Measurements from ENCODE around the gene PYURF. TPM values are rescaled to one million over a fixed set of nuclear protein-coding genes. Genes with fewer than 3 reads are reported as not detected.

Gene PYURF
- total RNA-seq, 1 donor from 2014 or later: 57.6 TPM

- peaks cover 7% of the 10 kb centered on the region for H3K4me1 ChIP-seq
- no peaks in the 10 kb centered on the region for H3K27me3 ChIP-seq (ENCODE audit: low read depth)
- DNase-seq (no peak), ATAC-seq (no peak)
- intact Hi-C loops (cut with DNase I): loop anchor here (5.0 kb wide), 1 partner anchor 120 kb away; no protein-coding TSS in a partner anchor
- H3K36me3 ChIP-seq: no peaks in the 10 kb centered on the region
- no peak overlapping the region for H3K27ac ChIP-seq
- no peaks in the 10 kb centered on the region for H3K9me3 ChIP-seq
- H3K4me3 ChIP-seq: no peak overlapping the region
- TF ChIP-seq CTCF (IDR thresholded peaks at IDR 0.05): no peak
Measured at GRCh38 chr4:88537709-88538108, 14.1 kb upstream of the PYURF start.

GRCh38 chr4:88535090-88535755 lies 11.6 kb upstream of the PYURF start:
- Histone ChIP-seq H3K27me3 (ENCODE audit: low read depth) (no peaks in the 10 kb centered on the region), H3K27ac (no peak overlapping the region)
- intact Hi-C loops (cut with DNase I): loop anchor here (5.0 kb wide), 1 partner anchor 122 kb away; no protein-coding TSS in a partner anchor

GRCh38 chr4:88533937-88534750 lies 10.6 kb upstream of the PYURF start:
- no peak for DNase-seq
- no peaks in the 10 kb centered on the region for H3K27me3 ChIP-seq (ENCODE audit: low read depth)
- H3K27ac ChIP-seq: no peak overlapping the region
- no peaks in the 10 kb centered on the region for H3K9me3 ChIP-seq
- intact Hi-C loops (cut with DNase I): no loop called here
- H3K36me3 ChIP-seq: no peaks in the 10 kb centered on the region
- TF ChIP-seq CTCF (IDR thresholded peaks at IDR 0.05): no peak
- ATAC-seq: no peak
- H3K4me3 ChIP-seq: no peak overlapping the region
- H3K4me1 ChIP-seq: peaks cover under 1% of the 10 kb centered on the region

More at GRCh38 chr4:88535090-88535755, 11.6 kb upstream of the PYURF start:
- H3K36me3 ChIP-seq: no peaks in the 10 kb centered on the region
- no peak for ATAC-seq
- no peaks in the 10 kb centered on the region for H3K9me3 ChIP-seq
- H3K4me3 ChIP-seq: no peak overlapping the region
- DNase-seq: no peak
- no peak for TF ChIP-seq CTCF (IDR thresholded peaks at IDR 0.05)
- peaks cover 7% of the 10 kb centered on the region for H3K4me1 ChIP-seq

- no peak for TF ChIP-seq CTCF (IDR thresholded peaks at IDR 0.05)
- no peaks in the 10 kb centered on the region for H3K4me1 ChIP-seq
- intact Hi-C loops (cut with DNase I): no loop called here
- no peak for DNase-seq
- H3K36me3 ChIP-seq: no peaks in the 10 kb centered on the region
- no peaks in the 10 kb centered on the region for H3K9me3 ChIP-seq
- H3K4me3 ChIP-seq: no peak overlapping the region
- H3K27ac ChIP-seq: no peak overlapping the region
- no peak for ATAC-seq
- no peaks in the 10 kb centered on the region for H3K27me3 ChIP-seq (ENCODE audit: low read depth)
Measured at GRCh38 chr4:88533088-88533790, 9.7 kb upstream of the PYURF start.

- TF ChIP-seq CTCF (IDR thresholded peaks at IDR 0.05): no peak
- intact Hi-C loops (cut with DNase I): no loop called here
- no peak for DNase-seq
Measured at GRCh38 chr4:88531549-88531948, 8.0 kb upstream of the PYURF start.

More at GRCh38 chr4:88531549-88531948, 8.0 kb upstream of the PYURF start:
- Histone ChIP-seq H3K4me1 (peaks cover under 1% of the 10 kb centered on the region), H3K27ac (no peak overlapping the region), H3K36me3 (no peaks in the 10 kb centered on the region), H3K27me3 (ENCODE audit: low read depth) (no peaks in the 10 kb centered on the region), H3K4me3 (no peak overlapping the region), H3K9me3 (no peaks in the 10 kb centered on the region)
- no peak for ATAC-seq

All from lower lobe of right lung (tissue), 2 donors.